Common myeloid progenitor, CD34-positive (primary cell): ENCODE measurements around the gene VASN.

ENCODE experiments used
- CTCF ChIA-PET: fragments of 350-600 bp; sonication (Branson Sonifier 250); formaldehyde crosslinking; loops from one replicate; lab custom pipeline; 2021; ENCODE audit warnings: antibody characterized with exemption; lab: Charles Lee
- POLR2A ChIA-PET: fragments of 350-600 bp; sonication (Branson Sonifier 250); formaldehyde crosslinking; loops from one replicate; lab custom pipeline; 2021; ENCODE audit warnings: antibody characterized with exemption; lab: Charles Lee
- DNase-seq, 3 donors: peaks; one replicate each; pipeline versions ENCODE4 v3.0.0 to v3.0.0-alpha.2; 2013
- H3K27ac ChIP-seq, 2 experiments: 1 replicate in 1 of 2; 2 replicates in 1 of 2; pipeline ENCODE4 v1.7.0; 2013; ENCODE audit warnings: inconsistent platforms in 2 of 2, low read length in 2 of 2, mild to moderate bottlenecking in 2 of 2, low read depth in 1 of 2, moderate library complexity in 1 of 2; ENCODE audit not compliant: severe bottlenecking in 2 of 2, insufficient read depth in 1 of 2, poor library complexity in 1 of 2
- H3K27me3 ChIP-seq, 5 experiments: replicated peaks in 2 of 5; 1 replicate in 3 of 5; 2 replicates in 2 of 5; pipeline versions ENCODE4 v1.6.1 to v1.7.0; 2013; ENCODE audit warnings: low read length in 4 of 5, mild to moderate bottlenecking in 2 of 5, moderate library complexity in 2 of 5, inconsistent platforms in 1 of 5; ENCODE audit not compliant: insufficient read depth in 5 of 5, control insufficient read depth in 4 of 5
- H3K36me3 ChIP-seq, 4 experiments: 1 replicate in 2 of 4; 2 replicates in 2 of 4; pipeline versions ENCODE4 v1.6.1 to v1.7.0; 2013; ENCODE audit warnings: low read length in 3 of 4, control low read depth in 1 of 4, mild to moderate bottlenecking in 1 of 4; ENCODE audit not compliant: control insufficient read depth in 4 of 4, insufficient read depth in 4 of 4
- H3K4me1 ChIP-seq, 4 experiments: 1 replicate in 3 of 4; 2 replicates in 1 of 4; pipeline versions ENCODE4 v1.6.1 to v1.7.1; 2013; ENCODE audit warnings: low read length in 3 of 4, mild to moderate bottlenecking in 3 of 4, control low read depth in 1 of 4, inconsistent platforms in 1 of 4, moderate library complexity in 1 of 4; ENCODE audit not compliant: control insufficient read depth in 4 of 4, insufficient read depth in 4 of 4; ENCODE audit errors: control extremely low read depth in 1 of 4
- H3K4me3 ChIP-seq, 7 experiments: 1 replicate in 4 of 7; 2 replicates in 3 of 7; pipeline versions ENCODE4 v1.5.1 to v1.7.0; 2013; ENCODE audit warnings: mild to moderate bottlenecking in 7 of 7, low read length in 6 of 7, moderate library complexity in 6 of 7, inconsistent platforms in 2 of 7, low read depth in 2 of 7, control low read depth in 1 of 7; ENCODE audit not compliant: insufficient read depth in 4 of 7, control insufficient read depth in 1 of 7; ENCODE audit errors: extremely low read depth in 1 of 7
- H3K9me3 ChIP-seq, 5 experiments: 1 replicate in 4 of 5; 2 replicates in 1 of 5; pipeline versions ENCODE4 v1.6.1 to v1.7.1; 2013; ENCODE audit warnings: low read length in 4 of 5, mild to moderate bottlenecking in 2 of 5, inconsistent platforms in 1 of 5, low read depth in 1 of 5, moderate library complexity in 1 of 5; ENCODE audit not compliant: control insufficient read depth in 4 of 5, insufficient read depth in 2 of 5; ENCODE audit errors: control extremely low read depth in 1 of 5
- WGBS: methylation state at CpG from one replicate; pipeline ENCODE4 v1.1.5; 2013; ENCODE audit not compliant: insufficient coverage; 5-methylcytosine and 5-hydroxymethylcytosine counted together

Gene VASN

GRCh38 chr16:4426021-4426684 lies 54.5 kb downstream of the VASN start:
- no peak for DNase-seq
- Histone ChIP-seq H3K27ac (peak overlapping the region; percentile 91 to 94), H3K4me3 (peak overlapping the region; percentile 76 to 99 (median 89)), H3K36me3 (peaks cover 0 to 16% (median 7%) of the 10 kb centered on the region in 4 experiments), H3K4me1 (peaks cover 10 to 20% (median 18%) of the 10 kb centered on the region in 4 experiments), H3K9me3 (no peaks in the 10 kb centered on the region), H3K27me3 (no peaks in the 10 kb centered on the region)
- POLR2A ChIA-PET, result no interaction called here
- WGBS, result under 1% methylated on average over 26 of the region's 31 CpGs
- CTCF ChIA-PET, result no interaction called here

- Histone ChIP-seq H3K27me3 (no peaks in the 10 kb centered on the region), H3K9me3 (no peaks in the 10 kb centered on the region), H3K27ac (peak overlapping the region in 1 of 2 experiments; percentile 94), H3K4me1 (peaks cover 10 to 20% (median 18%) of the 10 kb centered on the region in 4 experiments), H3K4me3 (peak overlapping the region in 6 of 7 experiments; percentile 79 to 99 (median 90)), H3K36me3 (peaks cover 0 to 19% (median 11%) of the 10 kb centered on the region in 4 experiments)
- CTCF ChIA-PET, result interaction anchor here (1.0 kb wide), 2 partner anchors 11 to 32 kb away, joined by 3 read pairs; no protein-coding TSS in a partner anchor
- 97% methylated on average over 10 of the region's 12 CpGs for WGBS
- DNase-seq, result no peak
- POLR2A ChIA-PET, result no interaction called here
Observed at GRCh38 chr16:4426722-4427372, 55.2 kb downstream of the VASN start.

GRCh38 chr16:4428500-4428899 lies 56.9 kb downstream of the VASN start:
- ChIA-PET POLR2A (no interaction called here), CTCF (interaction anchor here (0.7 to 1.6 kb wide), 4 partner anchors 10 to 50 kb away, joined by 3 to 5 read pairs (median 3); no protein-coding TSS in a partner anchor)
- WGBS, result 100% methylated on average over 6 of the region's 7 CpGs

GRCh38 chr16:4431023-4431422 lies 59.4 kb downstream of the VASN start:
- Histone ChIP-seq H3K4me1 (peaks cover 7 to 14% (median 11%) of the 10 kb centered on the region in 4 experiments), H3K36me3 (peaks cover 1 to 48% (median 31%) of the 10 kb centered on the region in 4 experiments), H3K4me3 (no peak overlapping the region), H3K9me3 (no peaks in the 10 kb centered on the region), H3K27me3 (no peaks in the 10 kb centered on the region), H3K27ac (no peak overlapping the region)
- POLR2A ChIA-PET, result no interaction called here
- 97% methylated on average over 9 of the region's 9 CpGs for WGBS
- CTCF ChIA-PET, result no interaction called here
- DNase-seq, result no peak

More at GRCh38 chr16:4428500-4428899, 56.9 kb downstream of the VASN start:
- no peak for DNase-seq
- peaks cover 0 to 26% (median 13%) of the 10 kb centered on the region in 4 experiments for H3K36me3 ChIP-seq
- H3K4me3 ChIP-seq, result no peak overlapping the region
- H3K4me1 ChIP-seq, result peaks cover 10 to 20% (median 18%) of the 10 kb centered on the region in 4 experiments
- H3K27ac ChIP-seq, result no peak overlapping the region
- H3K27me3 ChIP-seq, result no peaks in the 10 kb centered on the region
- no peaks in the 10 kb centered on the region for H3K9me3 ChIP-seq
